OCI-LY3 (cell line): ENCODE measurements around the gene ZNF80.

ENCODE experiments used
- CTCF ChIP-seq: fragments of 200-600, 300-600 bp; sonication (generic); IDR thresholded peaks from 2 replicates; pipeline ENCODE4 v1.5.1; 2014; ENCODE audit warnings: antibody characterized with exemption, low read length, low read depth
- EZH2phosphoT487 ChIP-seq: fragments of 200-600 bp; shearing (Covaris generic); IDR thresholded peaks from 2 replicates; pipeline ENCODE4 v1.6.1; 2018; ENCODE audit warnings: antibody characterized with exemption, mixed run types, low read depth

DNA sequence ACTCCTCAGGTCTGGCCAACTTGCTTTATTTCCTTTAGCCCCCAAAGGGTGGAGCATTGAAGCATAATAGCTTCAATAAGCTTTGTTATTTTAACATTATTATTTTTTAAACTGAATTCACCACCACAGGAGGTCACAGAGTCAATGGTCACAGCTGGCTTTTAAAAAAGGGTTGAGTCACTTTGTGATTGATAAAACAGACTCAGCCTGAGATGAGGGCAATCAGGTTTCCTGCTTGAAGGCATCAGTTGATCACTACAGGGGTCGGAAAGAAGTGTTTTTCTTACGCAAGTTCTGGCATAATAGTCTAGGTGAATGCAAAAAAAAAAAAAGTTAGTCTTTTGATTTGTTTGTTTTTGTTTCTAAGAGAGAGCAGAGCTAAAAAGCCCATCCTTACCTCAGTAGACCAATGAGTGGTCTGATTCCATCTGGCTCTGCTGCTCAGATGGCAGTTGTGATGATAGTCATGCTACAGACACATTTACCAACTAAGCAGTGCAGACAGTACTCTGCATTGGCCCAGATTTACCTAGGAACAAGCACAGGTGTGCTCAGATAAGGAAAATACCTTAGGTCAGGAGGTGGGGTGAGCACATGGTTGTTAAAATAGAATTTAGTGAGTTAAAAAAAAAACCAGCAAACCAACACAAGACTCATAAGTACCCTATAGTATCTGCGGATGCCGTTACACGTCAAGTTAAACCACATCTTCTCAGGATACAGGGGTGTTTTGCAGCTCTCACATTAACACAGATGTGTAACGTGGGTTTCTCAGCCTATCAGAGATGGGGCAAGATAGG is 22.6 kb downstream of the ZNF80 start:
- TF ChIP-seq CTCF (no peak), EZH2phosphoT487 (no peak)
